Coronary artery (tissue), 2 donors: ENCODE measurements around the gene SYT7.

Experiments
- DNase-seq: peaks from one replicate; pipeline ENCODE4 v3.0.0-alpha.2; 2017; ENCODE audit warnings: low spot score
- H3K27ac ChIP-seq, 2 donors: fragments of 200-600 bp; sonication (generic); one replicate each; pipeline ENCODE4 v1.5.1; 2016 to 2019
- H3K4me3 ChIP-seq: fragments of 200-600 bp; sonication (generic); 2 replicates; pipeline ENCODE4 v1.5.1; 2016; ENCODE audit warnings: mild to moderate bottlenecking, moderate library complexity
- TF ChIP-seq, protein P1 (sequence below): fragments of 200-600 bp; sonication (generic); IDR thresholded peaks from one replicate; pipeline ENCODE4 v1.5.1; 2019; ENCODE audit warnings: antibody characterized with exemption

Gene SYT7

DNA sequence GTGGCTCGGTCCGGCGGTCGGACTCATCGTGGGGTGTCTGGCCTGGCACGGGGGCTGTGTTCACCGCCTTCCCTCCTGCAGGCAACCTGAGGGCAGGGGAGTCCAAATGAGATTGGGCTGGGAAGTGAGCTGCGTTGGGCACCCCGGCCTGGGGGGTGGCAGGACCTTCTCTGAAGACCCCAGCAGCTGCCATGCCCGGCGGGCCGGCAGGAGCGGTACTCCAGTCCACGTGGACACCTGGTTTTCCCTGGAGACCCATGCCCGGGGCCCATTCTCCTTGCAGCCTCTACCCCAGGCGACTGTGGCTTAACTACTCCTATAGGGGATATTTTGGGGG is 47.9 kb downstream of the SYT7 start:
- H3K27ac ChIP-seq, result no peak overlapping the region
- no peak overlapping the region for H3K4me3 ChIP-seq
- DNase-seq, result no peak
- TF ChIP-seq, protein P1, sequence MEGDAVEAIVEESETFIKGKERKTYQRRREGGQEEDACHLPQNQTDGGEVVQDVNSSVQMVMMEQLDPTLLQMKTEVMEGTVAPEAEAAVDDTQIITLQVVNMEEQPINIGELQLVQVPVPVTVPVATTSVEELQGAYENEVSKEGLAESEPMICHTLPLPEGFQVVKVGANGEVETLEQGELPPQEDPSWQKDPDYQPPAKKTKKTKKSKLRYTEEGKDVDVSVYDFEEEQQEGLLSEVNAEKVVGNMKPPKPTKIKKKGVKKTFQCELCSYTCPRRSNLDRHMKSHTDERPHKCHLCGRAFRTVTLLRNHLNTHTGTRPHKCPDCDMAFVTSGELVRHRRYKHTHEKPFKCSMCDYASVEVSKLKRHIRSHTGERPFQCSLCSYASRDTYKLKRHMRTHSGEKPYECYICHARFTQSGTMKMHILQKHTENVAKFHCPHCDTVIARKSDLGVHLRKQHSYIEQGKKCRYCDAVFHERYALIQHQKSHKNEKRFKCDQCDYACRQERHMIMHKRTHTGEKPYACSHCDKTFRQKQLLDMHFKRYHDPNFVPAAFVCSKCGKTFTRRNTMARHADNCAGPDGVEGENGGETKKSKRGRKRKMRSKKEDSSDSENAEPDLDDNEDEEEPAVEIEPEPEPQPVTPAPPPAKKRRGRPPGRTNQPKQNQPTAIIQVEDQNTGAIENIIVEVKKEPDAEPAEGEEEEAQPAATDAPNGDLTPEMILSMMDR, result no peak

DNA sequence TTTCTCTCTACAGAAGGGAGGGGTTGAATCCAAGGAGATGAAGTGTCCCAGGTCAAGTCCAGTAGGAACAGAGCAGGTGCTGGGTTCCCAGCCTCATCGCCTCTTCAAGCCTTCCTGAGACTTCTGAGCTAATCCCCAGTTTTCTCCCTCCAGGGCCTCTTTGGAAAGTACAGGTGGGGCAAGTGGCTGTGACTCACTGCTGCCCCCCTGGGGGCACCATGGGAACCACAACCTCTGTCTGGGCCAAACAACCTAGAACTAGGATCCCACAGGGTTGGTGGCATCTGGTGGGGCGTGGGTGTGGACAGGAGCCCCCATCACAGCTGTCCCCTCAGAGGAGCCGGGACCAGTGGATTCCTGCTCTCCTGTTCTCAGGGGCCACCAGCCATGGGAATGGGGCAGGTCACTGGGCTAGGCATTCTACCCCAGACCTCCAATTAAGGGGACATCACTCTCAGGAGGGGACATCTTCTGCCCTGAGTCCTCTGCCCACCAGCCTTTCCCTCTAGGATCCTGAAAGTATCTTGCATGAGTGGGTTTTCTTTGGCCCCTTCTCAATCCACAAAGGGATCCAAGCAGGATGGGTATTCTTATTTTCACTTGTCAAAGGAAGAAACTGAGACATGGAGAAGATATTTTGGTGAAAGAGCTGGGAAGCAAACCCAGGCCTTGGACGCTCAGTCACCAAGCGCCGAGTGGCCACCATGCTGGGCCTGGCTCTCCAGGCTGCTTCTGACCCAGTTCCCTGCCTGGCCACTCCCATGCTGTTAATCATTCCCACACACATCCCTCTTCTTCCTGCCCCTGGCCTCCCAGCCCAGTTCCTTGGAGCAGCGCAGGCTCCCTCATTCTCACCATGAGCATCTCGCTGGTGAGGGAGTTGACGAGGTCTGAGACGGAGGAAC is 48.5 kb downstream of the SYT7 start:
- no peak for DNase-seq
- TF ChIP-seq, protein P1, result peak; percentile 77
- no peak overlapping the region for H3K27ac ChIP-seq
- no peak overlapping the region for H3K4me3 ChIP-seq

DNA sequence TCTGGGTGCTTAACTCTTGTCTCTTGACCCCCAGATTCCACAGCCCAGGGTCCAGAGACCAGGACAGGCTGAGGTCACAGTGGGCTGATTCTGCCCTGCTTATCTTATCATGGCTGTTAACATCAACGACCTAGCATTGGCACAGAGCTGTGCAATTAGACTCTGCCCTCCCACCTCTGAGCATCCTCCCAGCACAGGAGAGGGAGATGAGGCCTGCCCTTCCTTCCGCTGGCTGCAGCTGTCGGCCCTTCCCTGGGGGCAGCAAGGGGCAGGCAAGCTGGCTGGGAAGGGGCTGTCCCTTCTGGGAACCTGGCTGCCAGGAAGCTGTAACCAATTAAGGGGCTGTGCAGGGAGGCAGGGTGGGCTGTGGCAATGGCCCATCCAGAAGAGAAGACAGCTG is 49.8 kb downstream of the SYT7 start:
- Histone ChIP-seq H3K4me3 (no peak overlapping the region), H3K27ac (no peak overlapping the region)
- no peak for DNase-seq
- TF ChIP-seq, protein P1, result no peak

DNA sequence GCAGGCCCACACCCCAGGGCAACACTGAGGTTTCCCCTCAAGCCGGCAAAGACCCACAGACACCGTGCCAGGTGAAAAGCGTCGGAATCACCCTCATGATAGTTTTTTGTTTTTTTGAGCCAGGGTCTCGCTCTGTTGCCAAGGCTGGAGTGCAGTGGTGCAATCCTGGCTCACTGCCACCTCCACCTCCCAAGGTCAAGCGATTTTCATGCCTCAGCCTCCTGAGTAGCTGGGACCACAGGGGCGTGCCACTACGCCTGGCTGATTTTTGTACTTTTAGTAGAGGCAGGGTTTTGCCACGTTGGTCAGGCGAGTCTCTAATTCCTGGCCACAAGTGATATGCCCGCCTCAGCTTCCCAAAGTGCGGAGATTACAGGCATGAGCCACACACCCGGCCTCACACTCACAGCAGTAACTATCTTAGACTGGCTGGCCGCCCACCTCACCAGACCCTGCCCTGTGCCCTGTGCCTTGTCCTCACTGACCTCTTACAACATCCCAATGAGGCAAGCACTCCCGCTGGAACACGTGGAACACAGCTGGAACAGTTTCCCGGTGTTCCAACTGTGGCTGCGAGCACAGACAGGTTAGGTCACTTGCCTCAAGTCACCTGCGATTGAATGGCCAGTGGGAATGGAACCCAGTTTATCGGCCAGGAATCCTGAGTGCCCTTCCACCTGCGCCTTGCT is 51.2 kb downstream of the SYT7 start:
- Histone ChIP-seq H3K4me3 (no peak overlapping the region), H3K27ac (no peak overlapping the region)
- DNase-seq, result no peak
- TF ChIP-seq, protein P1, result no peak

DNA sequence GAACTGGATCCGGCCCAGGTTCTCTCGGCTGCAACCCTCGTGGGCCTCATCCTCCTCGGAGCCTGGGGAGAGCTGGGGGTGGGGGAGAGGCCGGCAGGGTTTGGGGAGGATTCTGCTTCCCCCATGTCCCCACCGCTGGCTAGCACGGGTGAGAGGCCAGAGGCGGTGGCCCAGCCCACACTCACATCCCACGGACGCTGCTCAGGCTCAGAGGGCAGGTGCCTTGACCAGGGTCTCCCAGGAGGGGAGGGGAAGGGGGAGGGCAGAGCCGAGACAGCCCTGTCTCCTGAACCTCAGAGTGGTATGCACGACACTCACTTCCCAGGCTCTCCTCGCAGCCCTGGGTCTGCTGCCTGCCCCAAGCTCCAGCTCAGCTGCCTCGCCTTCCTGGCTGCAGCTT is 52.8 kb downstream of the SYT7 start:
- Histone ChIP-seq H3K27ac (no peak overlapping the region), H3K4me3 (no peak overlapping the region)

DNA sequence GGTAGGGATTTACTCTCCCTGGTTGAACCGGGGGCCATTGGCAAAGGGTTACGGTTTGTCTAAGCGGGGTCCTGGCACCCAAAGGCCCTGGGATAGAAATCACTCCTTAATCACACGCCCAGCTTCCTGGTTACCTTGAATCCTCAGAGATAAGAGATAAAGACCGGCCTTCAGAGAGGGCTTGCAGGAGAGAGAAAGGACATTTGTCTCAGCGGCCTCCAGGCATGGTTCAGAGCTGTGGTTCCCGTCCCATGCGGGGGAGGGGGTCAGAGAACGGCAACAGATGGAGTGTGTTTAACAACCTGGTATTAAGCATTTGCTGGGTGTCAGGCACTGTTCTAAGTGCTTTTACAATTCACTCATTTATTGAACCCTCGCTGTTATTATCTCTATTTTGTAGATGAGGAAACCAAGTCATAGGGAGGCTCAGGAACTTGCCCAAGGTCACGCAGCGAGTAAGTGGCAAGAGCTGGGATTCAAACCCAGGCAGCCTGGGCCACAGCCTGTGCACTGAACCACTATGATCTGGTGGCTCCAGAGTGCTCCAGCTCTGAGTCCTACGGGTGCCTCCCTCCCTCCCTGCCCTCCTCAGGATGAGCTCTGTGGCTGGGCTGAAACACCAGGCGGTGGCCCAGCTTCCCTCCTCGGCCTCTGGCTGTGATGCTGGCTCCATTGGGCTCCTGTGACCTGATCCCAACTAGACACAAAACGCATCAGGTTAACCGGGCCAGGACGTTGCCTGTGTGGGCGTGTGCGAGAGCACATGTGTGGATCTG is 53.7 kb downstream of the SYT7 start:
- Histone ChIP-seq H3K4me3 (no peak overlapping the region), H3K27ac (no peak overlapping the region)
- DNase-seq, result no peak
- TF ChIP-seq, protein P1, result no peak

More for the DNA sequence above, 52.8 kb downstream of the SYT7 start:
- TF ChIP-seq, protein P1, result no peak
- no peak for DNase-seq
